Neural progenitor cell (in vitro differentiated cells): ENCODE results near the gene CTNNA1.

ENCODE experiments used
- CTCF ChIP-seq: fragments of 200-600 bp; sonication (generic); IDR thresholded peaks from 2 replicates; pipeline ENCODE4 v1.5.1; 2017; ENCODE audit warnings: antibody characterized with exemption, mild to moderate bottlenecking
- EZH2 ChIP-seq: fragments of 200-600 bp; sonication (generic); IDR thresholded peaks from 2 replicates; pipeline ENCODE4 v1.6.1; 2017; ENCODE audit warnings: antibody characterized with exemption, mild to moderate bottlenecking, moderate library complexity
- EZH2phosphoT487 ChIP-seq: fragments of 200-600 bp; sonication (generic); IDR thresholded peaks from 2 replicates; pipeline ENCODE4 v1.6.1; 2017; ENCODE audit warnings: antibody characterized with exemption

- TF ChIP-seq CTCF (no peak), EZH2 (no peak), EZH2phosphoT487 (no peak)
Observed at GRCh38 chr5:138952962-138953361, 199.7 kb downstream of the CTNNA1 start.
